GM18498 (cell line): Measurements from ENCODE around the gene KCTD7.
"Not testable (repeated sequence)": the region's sequence is repeated elsewhere in the genome, so short reads cannot be mapped to it uniquely, and the experiment has no call there.

Experiments used
- ATAC-seq: cut with Tn5 transposase; IDR thresholded peaks from one replicate; pipeline ENCODE4 v1.9.1; 2021; ENCODE audit warnings: mild to moderate bottlenecking, moderate library complexity; ENCODE audit not compliant: unreplicated experiment

Gene KCTD7

DNA sequence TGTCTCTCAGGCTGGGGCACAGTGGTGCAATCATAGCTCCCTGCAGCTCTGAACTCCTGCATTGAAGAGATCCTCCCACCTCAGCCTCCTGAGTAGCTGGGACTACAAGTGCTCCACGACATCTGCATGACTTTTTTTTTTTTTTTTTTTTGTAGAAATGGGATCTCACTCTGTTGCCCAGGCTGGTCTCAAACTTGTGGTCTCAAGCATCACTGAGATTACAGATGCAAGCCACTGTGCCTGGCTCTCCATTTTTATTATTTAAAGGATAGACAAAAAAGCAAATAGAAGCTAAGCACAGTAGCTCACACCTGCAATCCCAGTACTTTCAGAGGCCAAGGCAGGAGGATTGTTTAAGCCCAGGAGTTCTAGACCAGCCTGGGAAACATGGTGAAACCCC lies 13.0 kb upstream of the KCTD7 start:
- no peak for ATAC-seq

DNA sequence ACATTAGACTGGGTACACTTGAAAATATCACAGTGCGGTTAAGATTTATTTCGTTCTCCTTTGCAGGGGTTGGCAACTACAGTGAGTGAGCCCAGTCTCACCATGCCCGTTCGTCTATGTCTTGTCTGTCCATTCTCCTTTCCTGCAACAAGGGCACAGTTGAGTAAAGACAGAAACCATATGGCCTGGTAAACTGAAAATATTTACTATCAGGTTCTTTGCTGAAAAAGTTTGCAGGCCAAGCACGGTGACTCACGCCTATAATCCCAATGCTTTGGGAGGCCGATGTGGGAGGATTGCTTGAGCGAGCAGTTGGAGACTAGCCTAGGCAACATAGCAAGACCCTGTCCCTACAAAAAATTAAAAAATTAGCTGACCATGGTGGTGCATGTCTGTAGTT lies 11.4 kb upstream of the KCTD7 start:
- no peak for ATAC-seq

DNA sequence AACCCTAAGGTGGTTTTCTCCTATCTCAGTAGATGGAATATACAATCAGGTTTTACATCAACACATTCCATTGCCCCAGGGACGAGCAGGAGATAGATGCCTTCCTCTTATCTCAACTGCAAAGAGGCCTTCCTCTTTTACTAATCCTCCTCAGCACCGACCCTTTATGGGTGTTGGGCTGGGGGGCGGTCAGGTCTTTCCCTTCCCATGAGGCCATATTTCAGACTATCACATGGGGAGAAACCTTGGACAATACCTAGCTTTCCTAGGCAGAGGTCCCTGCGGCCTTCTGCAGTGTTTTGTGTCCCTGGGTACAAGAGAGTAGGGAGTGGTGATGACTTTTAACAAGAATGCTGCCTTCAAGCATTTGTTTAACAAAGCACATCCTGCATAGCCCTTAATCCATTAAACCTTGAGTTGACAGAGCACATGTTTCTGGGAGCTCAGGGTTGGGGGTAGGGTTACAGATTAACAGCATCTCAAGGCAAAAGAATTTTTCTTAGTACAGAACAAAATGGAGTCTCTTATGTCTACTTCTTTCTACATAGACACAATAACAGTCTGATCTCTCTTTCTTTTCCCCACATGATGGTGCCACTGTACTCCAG lies 9.2 kb upstream of the KCTD7 start:
- ATAC-seq = not testable (repeated sequence)

DNA sequence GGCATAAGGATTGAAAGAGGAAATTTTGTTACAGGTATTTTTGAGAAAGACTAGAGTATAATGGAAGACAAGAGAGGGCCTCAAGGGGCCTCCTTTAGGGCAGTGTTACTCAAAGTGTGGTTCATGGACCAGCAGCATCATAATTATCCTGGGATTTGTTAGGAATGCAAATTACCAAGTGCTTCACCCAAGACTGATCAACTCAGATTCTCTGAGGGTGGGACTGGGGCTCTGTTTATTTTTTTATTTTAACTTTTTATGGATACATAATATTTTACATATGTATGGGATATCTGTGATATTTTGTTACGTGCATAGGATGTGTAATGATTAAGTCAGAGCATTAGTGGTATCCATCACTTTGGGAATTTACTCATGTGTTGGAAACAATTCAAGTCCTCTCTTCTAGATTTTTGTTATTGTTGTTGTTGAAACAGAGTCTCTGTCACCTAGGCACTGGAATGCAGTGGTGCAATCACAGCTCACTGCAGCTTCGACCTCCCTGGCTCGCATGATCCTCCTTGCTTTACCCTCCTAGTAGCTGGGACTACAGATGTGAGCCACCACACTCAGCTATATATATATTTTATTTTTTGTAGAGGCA lies 2.2 kb upstream of the KCTD7 start:
- no peak for ATAC-seq

DNA sequence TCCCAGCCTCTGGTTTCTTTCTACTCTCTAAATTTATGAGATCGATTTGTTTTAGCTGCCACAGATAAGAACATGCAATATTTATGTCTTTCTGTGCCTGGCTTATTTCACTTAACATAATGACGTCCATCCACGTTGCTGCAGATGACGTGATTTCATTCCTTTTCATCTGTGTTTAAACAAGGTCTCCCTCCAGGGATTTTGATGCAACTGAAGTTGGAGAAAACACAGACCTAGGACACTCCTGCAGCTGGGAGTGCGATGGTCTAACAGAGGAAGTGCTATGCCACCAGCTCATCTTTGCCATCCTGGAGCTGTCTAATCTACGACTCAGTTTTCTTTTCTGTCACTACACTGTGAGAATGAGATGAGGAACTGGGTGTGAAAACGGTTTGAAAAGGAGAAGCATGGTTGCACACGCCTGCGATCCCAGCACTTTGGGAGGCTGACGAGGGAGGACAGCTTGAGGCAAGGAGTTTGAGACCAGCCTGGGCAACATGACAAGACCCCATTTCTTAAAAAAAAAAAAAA lies 1.5 kb upstream of the KCTD7 start:
- no peak for ATAC-seq

DNA sequence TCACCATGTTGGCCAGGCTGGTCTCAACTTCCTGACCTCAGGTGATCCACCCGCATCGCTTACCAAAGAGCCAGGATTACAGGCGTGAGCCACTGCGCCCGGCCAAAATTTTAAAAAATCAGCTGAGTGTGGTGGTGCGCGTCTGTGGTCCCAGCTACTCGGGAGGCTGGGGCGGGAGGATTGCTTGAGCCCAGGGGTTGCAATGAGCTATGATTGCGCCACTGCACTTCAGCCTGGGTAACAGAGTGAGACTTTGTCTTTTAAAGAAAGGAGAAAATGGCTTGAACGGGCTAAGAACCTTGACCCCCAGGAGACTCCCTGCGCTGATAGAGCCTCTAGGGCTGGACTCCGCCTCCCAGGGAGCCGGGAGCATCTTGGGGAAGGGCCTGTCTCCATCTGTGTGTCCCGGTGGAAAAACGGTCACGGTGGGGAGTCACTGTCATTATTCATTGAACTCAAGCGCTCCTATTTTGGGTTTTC lies 760 bp upstream of the KCTD7 start:
- peak; percentile 4 for ATAC-seq

DNA sequence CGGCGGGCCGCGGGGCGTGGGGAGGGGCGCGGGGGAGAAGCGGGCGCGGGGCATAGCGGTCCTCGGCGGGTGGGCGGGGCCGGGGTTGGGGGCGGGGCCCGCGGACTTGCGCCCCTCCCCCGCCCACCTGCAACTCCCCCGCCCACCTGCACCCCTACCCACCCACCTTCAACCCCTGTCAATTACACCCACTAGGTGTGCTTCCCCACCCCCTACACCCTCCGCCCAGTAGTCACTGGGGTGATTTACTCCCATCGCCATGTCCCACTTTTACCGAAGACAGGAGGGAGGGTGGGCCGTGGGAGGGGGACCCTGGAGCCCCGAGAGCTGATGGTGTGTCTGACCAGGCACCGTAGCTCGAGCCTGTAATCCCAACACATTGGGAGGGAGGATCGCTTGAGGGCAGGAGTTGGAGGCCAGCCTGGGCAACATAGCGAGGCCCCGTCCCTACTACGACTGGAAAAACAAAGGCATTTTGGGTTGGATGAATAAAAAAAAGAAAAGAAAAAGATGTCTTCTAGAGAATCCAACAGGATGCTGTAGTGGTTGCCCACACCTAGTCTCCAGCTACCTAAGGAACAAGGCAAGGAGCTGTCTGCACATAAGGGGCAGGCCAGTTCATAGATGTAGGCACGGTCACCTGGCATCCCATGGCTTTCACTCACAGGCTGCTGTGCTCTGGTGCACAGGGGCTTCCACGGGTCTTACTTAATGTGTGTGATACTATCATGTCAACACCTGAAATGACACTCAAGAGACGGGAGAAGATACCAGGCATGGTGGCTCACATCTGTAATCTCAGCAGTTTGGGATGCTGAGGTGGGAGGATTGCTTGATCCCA lies 761 bp downstream of the KCTD7 start:
- ATAC-seq = no peak

DNA sequence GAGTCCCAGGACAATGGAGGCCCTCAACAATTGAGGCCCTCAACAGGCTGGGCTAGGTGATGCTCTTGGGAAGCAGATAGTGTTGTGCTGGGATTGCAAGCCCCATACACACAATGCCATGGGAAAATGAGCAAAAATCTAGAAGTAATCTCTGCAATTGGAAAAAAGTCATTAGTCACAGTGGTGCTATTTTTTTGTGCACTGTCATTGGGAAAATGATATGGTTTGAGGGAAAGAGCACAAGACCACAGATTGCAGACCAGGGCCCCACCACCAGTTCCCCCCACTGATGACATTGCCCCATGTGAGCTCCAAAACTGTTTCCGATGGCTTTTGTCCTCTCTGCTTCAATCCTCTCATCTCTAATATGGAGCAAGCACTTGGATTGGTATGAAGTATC lies 1.9 kb downstream of the KCTD7 start:
- ATAC-seq = no peak

DNA sequence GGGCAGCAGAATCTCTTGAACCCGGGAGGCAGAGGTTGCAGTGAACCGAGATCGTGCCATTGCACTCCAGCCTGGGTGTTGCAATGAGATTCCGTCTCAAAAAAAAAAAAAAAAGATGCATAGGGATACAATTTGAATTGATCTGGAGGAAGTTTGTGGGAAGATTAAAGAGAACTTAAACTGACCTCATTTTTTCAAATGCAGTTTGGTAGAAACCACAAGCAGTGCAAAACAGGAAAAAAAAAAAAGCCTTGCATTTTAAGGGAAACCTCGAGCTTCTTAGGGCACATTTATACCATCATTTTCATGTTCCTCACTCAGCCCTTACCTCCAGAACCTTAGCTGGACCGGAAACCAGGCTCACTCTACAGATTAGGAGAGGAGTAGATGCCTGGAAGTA lies 2.8 kb downstream of the KCTD7 start:
- ATAC-seq = no peak

DNA sequence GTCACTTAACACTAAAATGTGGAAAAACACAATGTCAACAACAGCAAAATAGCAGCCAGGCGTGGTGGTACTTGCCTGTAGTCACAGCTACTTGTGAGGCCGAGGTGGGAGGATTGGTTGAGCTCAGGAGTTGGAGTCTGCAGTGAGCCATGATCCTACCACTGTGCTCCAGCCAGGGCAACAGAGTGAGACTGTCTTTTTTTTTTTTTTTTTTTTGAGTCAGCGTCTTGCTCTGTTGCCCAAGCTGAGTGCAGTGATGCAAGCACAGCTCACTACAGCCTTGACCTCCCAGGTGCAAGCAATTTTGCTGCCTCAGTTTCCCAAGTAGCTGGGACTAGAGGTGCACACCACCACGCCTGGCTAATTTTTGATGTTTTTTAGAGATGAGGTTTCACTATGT lies 6.1 kb downstream of the KCTD7 start:
- ATAC-seq = no peak

DNA sequence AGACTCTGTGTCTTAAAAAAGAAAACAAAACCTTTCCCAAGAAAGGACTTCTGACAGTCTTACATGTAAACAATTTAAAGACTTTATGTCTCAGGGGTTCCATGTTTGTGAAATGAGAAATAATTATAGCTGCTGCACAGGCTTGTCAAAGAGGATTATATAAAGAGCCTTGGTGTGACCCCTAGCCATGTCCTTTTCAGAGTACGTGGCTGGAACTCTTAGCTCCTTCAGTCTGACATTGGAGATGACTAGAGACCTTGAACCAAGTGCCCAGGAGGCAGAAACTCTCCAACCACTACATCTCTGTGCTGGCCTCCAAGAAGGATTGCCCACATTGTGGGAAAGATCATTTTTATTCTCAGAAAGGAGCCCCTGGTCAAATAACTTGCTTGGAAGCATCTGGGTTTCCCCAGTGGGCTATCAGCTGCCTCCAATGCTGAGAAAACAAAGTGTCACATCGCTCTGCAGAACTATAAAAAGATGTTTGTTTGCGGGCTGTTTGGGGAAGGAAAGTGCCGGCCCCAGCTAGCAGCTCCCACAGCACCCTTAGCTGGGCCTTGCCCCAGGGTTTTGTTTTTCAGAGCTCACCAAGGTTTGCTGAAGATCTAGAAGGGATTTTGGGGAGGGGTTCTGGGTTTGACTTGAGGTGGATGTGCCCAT lies 6.8 kb downstream of the KCTD7 start:
- ATAC-seq = not testable (repeated sequence)

DNA sequence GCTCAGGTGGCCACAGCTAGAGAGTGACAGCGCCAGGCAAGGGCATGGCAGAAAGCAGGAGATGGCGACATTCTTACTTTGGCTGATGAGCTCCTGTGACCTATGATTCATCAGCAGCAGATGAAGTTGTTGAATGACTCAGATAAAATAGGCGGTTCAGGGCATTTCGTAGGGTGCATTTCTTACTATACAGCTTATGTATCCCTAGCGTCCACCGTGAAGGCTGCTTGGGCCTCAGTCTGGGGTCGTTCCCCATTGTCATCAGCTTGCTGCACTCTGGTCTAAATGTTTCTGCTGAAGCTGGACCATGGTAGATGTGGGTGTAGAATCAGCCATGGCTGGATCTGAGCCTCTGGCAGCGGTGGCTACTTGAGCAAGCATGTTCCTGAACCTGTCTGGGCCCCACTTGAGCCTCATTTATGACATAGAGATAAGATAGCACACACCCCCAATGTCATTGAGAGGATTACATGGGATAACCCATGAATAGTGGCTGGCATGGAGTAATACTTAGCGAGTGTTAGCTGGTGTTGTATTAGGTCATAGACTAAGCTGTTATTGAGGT lies 7.4 kb downstream of the KCTD7 start:
- ATAC-seq = not testable (repeated sequence)

DNA sequence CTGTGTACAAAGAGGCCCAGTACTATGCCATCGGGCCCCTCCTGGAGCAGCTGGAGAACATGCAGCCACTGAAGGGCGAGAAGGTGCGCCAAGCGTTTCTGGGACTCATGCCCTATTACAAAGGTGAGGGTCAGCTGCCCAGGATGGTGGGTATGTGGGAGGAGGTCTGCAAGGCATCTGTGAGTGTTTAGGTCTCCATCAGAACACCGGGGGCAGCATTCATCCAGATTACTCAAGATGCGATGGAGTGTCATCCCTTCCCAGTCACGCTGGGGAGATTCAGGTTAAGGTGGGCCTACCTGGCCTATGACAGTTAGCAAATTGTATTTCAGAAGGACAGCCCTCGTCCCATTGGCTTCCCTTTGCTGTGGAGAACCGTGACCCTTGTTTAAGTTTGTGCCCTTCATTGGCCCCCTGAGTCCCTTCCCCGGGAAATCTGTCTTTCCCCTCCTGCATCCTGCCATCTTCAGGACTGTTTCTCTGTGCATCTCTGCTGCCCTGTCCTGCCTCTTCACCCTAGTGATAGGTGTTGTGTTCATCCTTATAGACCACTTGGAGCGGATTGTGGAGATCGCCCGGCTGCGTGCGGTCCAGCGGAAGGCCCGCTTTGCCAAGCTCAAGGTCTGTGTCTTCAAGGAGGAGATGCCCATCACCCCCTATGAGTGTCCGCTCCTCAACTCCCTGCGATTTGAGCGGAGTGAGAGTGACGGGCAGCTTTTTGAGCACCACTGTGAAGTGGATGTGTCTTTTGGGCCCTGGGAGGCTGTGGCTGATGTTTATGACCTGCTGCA lies 9.8 kb downstream of the KCTD7 start:
- ATAC-seq = no peak

DNA sequence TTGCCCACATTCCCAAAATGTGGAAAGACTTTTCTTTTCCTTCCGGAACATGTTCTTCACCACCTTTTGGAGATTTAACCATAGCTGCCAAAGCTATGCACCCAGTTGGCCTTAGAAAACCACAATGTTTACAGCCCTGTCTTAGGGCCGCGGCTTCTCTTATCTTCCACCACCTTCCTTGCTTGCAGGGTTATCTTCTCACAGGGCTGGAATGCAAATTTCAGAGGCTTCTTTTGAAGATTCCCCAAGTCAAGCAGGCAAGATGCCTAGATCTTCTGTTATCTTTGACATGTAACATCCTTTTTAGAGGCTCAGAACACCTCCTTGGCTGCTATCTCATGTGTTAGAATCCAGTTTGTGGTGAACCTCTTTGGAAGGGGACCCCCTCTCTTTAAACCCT lies 11.1 kb downstream of the KCTD7 start:
- no peak for ATAC-seq

DNA sequence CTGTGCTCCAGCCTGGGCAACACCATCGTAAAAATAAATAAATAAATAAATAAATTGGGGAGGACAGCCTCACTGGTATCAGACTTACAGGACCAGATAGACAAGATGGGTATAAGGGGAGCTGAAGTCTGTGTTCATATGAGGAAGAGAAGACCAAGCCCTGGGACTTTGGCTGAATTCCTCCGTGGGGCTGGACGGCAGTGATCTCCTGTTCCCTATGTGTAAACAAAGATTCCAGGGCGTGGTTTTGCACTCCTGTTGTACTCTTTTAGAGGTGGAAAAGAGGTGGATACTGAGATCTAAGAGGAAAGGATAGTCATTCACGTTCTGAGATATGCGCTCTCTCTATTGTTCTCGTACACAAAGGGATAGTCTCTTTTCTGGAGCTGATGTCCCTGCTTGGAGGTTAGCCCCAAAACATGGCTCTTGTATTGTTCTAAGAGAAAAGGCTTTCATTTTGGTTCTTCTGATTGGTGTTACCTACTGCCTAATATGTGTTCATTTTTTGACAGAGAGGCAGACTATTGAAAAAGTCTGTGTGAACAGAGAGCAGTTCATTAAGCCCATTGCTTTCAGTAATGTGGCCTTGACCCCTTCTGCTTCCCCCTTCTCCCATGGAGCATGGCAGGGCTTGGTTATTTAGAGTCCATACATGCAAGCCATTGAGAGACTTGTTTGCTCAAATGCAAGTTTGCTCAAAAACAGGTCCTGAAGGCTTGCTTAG lies 12.3 kb downstream of the KCTD7 start:
- ATAC-seq = no peak

DNA sequence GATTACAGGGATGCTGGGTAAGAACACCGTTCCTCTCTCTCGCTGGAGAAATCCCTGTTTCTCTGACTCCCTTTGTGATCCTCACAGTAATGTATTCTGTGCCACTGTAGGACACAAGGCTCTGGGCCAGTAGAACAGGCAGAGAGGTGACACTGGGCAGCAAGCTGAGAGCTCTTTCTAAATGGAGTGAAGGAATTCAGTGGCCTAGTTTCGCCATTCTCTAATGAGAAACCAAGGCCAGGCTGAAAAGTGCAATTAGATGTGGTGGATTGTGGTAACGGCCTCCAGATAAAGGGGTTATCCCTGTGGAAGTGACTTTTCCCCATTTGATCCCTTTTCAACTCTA lies 12.8 kb downstream of the KCTD7 start:
- no peak for ATAC-seq

DNA sequence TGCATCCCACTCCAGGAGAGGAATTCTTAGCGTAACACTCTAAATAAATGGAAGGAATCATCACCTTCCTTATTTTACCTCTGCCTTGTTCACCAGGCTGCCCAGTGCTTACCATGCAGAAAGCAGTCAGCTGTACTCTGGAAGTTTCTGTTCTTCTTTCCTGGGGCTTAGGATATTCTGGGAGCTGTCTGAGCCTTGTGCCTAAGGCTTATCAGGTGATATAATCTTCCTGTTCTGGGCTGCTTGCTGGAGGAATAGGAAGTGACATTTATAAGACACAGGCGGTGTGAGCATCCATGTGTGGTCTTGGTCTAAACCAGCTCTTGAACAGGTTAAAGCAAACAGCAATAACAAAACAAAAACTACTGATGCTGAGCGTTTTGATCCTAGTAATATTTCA lies 13.5 kb downstream of the KCTD7 start:
- ATAC-seq = no peak

DNA sequence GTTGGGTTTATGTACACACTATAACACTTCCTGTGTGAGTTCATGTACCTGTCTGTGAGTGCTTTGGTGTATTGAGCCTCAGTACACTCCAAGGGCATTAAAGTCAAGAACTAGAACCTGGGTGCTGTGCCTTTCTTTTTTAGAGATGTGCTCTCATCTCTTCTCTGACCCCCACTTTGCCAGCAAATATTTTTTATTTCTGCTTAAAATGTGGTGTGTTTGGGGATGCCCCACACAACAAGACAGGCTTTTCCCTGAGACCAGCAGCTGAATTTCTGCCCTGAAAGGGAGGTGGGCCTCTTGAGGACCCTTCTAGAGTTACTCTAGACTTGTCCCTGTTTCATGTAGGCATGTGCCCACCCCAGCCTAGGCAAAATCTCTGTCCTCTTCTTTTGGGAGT lies 14.3 kb downstream of the KCTD7 start:
- ATAC-seq = no peak

DNA sequence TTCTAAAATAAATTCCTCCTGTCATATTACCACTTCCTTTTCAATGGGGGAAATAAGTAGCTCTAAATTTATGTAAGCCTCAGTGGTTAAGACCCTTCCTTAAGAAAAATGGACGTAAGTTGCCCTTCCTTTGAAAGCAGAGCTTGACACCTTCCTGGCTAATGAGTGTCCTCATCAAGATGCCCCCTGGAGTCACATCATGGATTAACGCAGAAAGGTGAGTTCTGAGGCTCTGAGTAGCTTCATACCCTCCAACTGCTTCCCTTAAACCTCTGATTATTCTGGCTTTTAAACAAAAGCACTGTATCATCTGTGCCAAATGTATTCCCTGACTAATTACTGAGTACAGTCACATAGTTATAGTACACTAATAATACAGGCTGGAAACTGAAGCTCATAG lies 14.7 kb downstream of the KCTD7 start:
- no peak for ATAC-seq

DNA sequence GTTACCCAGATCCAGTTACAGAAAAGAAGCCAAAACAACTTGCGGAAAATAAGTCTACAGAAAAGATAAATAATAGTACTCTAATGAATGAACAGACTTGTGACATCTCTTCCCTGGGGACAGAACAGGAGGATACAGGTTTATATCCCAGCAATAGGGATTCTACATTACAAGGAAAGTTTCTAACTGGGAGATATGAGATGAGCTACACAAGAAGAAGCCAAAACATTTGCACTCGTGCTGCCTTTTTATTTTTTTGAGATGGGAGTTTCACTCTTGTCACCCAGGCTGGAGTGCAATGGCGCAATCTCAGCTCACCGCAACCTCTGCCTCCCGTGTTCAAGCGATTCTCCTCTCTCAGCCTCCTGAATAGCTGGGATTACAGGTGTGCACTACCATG lies 22.3 kb downstream of the KCTD7 start:
- not testable (repeated sequence) for ATAC-seq
